Stimulated activated CD4-positive, alpha-beta T cell treated with anti-CD3 and anti-CD28 coated beads, TNF-alpha, amount 100 ng/mL, for 1 hour (primary cell): ENCODE results near the gene BAIAP2L2.
"Not testable (repeated sequence)": the region's sequence is repeated elsewhere in the genome, so short reads cannot be mapped to it uniquely, and the experiment has no call there.

Experiments used
- DNase-seq, 3 donors: peaks; one replicate each; pipeline ENCODE4 v3.0.0-alpha.2; 2020; ENCODE audit warnings: low read depth in 3 of 3, low spot score in 1 of 3

The BAIAP2L2 gene, protein sequence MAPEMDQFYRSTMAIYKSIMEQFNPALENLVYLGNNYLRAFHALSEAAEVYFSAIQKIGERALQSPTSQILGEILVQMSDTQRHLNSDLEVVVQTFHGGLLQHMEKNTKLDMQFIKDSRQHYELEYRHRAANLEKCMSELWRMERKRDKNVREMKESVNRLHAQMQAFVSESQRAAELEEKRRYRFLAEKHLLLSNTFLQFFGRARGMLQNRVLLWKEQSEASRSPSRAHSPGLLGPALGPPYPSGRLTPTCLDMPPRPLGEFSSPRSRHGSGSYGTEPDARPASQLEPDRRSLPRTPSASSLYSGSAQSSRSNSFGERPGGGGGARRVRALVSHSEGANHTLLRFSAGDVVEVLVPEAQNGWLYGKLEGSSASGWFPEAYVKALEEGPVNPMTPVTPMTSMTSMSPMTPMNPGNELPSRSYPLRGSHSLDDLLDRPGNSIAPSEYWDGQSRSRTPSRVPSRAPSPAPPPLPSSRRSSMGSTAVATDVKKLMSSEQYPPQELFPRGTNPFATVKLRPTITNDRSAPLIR

DNA sequence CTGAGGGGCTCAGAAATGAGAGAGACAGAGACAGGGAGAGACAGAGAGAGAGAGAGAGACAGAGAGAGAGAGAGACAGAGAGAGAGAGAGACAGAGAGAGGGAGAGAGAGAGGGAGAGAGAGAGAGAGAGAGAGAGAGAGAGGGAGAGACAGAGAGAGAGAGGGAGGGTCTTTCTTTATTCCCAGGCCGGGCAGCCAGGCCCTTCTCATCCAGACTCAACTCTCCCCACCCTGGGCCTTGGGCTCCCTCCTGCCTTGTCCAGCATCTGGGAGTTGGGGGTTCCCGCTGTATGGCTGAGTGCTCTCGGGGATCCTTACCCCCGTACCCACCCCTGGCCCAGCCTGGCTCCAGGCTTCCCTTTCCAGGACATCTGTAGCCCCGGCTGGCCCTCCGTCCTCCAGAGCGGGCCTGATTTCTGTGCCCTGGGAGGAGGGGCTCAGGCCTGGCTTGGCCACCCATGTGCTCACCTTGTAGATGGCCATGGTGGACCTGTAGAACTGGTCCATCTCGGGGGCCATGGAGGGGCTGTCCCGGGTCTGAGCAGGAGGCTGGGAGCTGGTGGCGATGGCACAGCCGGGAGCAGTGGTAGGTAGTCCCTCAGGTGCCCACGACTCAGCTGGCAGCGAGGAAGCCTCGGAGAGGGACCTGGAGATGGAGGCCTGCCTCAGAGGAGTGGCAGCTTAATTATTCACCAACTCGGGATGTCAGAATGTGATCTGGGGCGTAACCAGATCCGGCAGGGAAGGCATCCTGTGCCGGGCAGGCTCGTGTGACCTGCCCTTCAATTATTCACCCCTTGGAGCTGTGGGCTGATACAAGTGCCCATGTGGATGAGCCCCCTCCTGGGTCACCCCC, at the start of gene BAIAP2L2:
BAIAP2L2 (minus strand) TSS at position 677 of the 855 bp plus-strand sequence; CDS start at position 518, 159 bp downstream.
- DNase-seq = no peak

- no peak for DNase-seq
Observed at GRCh38 chr22:38155703-38156102, 45.2 kb upstream of the BAIAP2L2 start.

- not testable (repeated sequence) for DNase-seq
Observed at GRCh38 chr22:38154563-38154915, 44.1 kb upstream of the BAIAP2L2 start.

DNA sequence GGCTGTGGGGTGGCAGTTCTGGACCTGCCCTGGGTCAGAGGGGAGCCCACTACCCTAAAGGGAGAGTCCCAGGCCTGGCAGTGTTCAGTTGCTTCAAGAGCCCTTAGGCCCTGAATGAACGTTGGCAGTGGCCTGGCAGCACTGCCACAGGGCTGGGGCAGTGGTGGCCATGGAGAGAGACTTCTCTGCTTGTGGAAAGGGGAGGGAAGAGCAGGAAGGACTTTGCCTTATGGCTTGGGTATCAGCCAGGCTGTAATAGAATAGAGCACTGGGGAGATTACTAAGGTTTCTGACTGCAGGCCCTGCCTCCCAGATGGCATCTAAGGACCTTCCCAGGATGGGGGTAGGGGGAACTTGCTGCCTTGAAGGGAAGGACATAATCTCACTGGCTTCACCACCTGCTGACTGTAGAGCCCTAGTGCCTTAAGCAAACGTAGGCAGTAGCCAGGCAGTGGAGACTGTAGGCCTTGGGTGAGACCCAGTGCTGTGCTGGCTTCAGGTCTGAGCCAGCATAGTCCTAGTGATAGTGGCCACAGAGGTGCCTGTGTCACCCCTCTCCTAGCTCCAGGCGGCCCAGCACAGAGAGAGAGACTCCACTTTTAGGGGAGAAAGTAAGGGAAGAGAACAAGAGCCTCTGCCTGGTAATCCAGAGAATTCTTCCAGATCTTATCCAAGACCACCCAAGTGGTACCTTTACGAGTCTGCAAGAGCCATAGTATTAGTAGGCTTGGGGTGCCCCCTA, 43.5 kb upstream of the BAIAP2L2 start:
- DNase-seq = no peak

DNA sequence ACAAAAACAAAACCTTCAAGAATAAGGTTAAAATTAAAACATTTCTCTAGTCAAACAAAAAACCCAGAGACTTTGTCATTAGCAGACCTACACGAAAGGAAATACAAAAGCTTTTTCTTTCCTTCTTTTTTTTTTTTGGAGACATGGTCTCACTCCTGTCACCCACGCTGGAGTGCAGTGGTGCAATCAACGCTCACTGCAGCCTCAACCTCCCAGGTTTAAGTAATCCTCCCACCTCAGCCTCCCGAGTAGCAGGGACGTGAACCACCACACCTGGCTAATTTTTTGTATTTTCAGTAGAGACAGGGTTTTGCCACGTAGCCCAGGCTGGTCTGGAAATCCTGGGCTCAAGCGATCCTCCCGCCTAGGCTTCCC, 40.6 kb upstream of the BAIAP2L2 start:
- DNase-seq = no peak

- DNase-seq = no peak
Observed at GRCh38 chr22:38148245-38148644, 37.8 kb upstream of the BAIAP2L2 start.

GRCh38 chr22:38146166-38146565, 35.7 kb upstream of the BAIAP2L2 start:
- not testable (repeated sequence) for DNase-seq

DNA sequence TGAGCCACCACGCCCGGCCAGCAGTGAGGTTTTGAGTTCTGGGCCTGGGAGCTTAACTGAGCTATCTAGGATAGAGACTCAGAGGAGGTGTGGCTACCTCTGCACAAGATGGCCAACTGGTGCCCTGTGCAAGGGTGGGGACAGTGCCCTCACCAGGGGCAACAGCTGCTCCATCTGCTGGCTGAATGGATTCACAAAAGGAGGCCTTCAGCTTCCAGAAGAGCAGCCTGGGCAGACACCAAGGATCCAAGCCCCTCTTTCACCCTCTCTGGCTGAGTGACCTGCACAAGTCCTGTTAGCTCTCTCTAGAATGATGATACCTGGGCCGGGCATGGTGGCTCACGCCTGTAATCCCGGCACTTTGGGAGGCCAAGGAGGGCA, 33.5 kb upstream of the BAIAP2L2 start:
- DNase-seq = no peak

GRCh38 chr22:38142606-38143005, 32.1 kb upstream of the BAIAP2L2 start:
- no peak for DNase-seq

DNA sequence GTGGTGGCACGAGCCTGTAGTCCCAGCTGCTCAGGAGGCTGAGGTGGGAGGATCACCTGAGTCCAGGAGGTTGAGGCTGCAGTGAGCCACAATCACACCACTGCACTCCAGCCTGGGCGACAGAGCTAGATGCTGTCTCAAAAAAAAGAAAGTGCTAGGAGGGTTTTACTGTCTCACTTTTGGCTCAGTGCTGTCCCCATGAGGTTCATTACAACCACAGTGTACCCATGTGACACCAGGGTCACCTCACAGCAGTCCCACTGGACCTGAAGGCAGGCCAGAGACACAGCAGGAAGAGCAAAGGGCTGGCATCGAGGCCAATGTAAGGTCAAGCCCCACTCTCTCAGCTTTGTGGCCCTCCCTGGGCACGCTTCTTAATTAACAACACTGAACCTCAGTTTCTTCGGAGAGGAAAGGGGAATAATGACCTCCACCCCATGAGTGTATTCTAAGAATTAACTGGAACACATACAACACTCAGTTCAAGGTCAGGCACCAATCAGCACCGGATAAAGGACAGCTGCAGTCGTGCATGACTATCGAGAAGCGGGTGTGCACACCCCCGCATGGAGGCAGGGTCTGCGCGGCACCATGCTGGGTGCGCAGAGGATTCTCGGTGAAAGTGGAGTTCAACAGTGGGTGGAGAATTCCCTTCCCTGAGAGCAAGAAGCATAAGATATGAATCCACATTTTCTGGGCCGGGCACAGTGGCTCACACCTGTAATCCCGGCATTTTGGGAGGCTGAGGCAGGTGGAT, 30.9 kb upstream of the BAIAP2L2 start:
- DNase-seq = no peak

DNA sequence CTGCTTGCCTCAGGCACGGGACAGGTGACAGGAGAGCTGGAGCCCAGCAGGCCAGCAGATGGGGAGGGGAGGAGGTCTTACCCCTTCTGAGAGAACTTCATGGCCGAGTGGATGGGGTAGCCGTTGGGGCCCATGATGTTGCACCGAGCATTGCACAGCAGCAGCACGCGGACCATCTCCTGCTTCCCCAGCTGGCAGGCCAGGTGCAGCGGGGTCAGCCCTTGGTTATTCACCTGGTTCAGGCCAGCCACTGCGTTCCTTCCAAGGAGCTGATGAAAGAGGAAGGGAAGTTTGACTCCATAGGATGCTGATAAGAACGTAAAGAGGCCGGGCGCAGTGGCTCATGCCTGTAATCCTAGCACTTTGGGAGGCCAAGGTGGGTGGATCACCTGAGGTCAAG, 29.4 kb upstream of the BAIAP2L2 start:
- no peak for DNase-seq

DNA sequence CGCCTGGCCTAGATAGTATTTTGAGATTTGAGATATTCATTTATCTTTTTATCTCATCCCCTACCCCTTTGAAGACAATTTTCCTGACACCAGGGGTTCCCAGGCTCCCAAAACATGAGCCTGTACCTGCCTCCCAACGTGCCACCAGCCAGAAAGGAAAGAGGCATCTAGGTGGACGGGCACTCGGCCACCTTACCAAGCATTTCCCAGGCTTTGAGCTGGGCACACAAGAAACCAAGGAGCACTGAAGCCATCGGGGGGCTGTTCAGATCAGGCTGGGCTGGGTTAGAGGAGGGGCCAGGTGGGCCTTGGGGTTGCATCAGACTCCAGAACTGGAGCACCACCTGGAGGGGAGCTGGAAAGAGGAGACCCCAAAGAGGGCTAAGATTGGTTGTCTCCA, 28.5 kb upstream of the BAIAP2L2 start:
- DNase-seq = no peak

DNA sequence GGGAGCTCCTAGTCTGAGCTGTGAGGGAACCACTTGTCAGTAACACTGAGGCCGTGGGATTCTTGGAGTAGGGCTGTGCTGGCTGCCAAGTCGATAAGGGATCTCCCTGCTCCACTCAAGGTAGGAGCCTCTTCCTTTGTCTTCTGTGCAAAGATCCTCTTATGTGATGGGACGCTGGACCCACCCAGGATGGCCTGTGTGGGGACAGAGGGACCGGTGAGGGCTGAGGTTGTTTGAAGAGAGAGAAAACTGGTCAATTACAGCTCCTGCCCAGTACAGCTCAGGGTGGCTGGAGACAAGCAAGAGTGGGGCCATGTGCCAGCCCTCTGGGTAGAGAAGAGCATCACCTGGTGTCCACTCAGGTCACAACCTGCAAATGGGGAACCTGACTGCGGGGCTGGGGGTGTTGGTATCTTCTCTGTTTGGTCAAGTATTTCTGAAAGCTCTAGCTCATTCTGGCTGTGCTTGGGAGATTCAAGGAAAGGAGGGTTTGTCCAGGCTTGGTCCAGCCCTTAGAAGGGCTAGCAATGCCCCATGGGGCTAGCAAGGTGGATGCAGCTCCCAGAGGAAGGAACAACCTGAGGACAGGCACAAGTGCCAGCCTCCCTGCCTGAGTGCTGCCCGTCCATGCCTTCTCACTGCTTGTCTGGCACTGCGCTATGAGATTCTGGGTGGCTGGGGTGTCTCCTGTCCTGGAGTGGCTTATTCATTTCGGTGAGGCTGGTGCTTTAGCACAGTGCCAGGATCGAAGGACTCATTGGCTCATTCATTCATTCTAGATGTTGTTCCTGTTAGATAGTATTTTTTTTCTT, 27.6 kb upstream of the BAIAP2L2 start:
- no peak for DNase-seq

DNA sequence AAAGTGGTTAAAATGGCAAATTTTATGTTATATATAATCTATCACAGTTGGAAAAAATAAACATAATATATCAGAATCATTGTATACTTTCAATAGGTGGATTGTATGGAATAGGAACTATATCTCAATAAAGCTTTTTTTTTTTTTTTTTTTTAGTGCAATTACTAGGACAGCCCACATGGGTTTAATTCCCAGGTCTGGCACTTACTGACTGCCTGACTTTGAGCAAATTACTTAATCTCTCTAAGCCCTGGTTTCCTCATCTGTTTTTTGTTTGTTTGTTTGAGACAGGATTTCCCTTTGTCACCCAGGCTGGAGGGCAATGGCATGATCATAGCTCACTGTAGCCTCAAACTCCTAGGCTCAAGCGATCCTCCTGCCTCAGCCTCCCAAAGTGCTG, 26.1 kb upstream of the BAIAP2L2 start:
- no peak for DNase-seq

GRCh38 chr22:38135133-38135706, 24.7 kb upstream of the BAIAP2L2 start:
- DNase-seq = no peak

- no peak for DNase-seq
Observed at GRCh38 chr22:38133331-38133730, 22.8 kb upstream of the BAIAP2L2 start.

DNA sequence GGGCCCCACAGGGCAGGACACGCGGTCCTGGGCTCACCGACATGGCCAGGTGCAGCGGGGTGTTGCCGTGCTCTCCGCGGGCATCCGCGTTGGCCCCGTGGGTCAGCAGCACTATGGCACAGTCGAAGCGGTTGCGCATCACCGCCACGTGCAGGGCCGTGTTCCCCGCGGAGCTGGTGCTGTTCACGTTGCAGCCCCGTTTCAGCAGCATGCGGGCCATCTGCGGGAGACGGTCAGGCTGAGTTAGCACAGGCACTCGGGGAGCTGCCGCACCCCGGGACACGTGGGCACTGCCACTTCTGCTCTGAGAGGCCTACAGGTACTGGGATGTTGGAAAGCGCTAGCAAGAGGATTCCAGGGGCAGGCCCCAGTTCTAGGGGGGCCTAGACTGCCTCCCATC, 22.3 kb upstream of the BAIAP2L2 start:
- no peak for DNase-seq

DNA sequence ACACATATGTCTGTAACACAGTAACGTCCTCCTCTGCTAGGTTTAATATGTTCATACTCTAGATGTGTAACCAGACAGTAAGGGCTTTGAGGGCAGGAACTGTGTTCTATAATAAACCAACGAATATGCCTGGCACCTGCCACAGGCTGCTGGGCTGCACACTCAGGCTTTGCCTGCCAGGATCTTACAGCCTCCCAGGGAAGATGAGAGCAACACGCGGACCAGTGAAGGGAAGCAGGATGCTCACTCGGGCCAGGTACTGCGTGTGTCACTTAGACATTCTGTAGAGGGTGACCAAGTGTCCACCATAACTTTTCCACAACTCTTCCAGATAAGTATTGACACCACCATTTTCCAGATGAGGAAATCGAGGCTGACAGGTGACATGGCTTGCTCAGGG, 21.7 kb upstream of the BAIAP2L2 start:
- no peak for DNase-seq

DNA sequence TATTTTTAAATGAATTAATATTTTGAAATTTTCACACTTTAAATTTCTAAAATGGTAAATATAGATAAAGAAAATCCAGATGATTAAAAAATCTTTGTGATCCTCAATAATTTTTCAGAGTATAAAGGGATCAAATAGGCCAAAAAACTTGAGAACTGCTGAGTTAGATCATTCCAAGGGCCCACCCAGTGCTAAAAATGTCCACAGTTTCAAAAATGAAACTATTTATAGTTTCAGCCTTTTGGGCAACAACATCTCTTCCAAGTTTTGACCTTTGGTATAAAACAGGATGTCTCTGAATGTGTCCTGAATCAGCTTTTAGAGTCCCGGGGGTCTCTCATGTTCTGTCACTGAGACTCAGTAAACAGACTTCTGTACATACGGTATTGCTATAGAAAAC, 20.9 kb upstream of the BAIAP2L2 start:
- DNase-seq = no peak

DNA sequence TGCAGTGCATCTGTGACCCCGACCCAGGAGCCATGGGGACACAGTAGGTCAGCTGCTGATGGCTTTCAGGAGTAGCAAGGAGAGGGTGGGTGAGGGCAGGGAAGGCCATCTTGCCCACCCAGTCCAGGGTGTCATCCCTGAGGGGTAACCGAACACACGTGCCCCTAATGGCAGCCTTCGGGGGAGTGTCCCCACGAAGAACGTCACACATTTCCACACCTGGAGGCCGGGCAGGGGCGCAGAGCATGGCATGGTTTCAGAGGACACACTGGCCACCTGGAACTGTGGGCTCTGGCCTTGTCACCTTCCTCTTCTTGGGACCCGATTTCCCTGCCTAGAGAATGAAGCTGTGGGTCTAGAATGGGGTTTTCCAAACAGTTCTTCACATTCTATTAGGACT, 19.4 kb upstream of the BAIAP2L2 start:
- DNase-seq = no peak
